ENCODE data around the gene LYPD3.

The LYPD3 gene

DNA sequence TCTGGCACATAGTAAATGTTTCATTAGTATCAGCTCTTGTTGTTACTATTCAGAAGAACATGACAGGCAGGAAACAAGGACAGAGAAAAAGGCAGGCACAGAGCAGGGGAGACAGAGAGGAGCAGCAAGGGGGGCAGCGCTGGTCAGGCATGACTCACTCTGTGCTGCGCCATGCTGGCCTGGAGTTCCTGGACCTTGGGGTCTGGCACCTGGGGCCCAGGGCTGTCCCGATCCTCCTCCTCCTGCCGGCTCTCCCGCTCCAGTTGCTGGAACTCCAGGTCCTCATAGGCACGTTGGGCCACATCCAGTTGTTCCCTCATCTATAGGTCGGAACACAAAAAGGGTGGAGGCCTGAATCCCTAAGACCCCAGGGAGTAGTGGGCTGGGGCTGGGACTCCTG is 31.6 kb upstream of the LYPD3 start:
- Mint-ChIP-seq H3K27ac (no peak overlapping the region), H3K36me3 (peaks cover 46% of the 10 kb centered on the region), H3K4me1 (peaks cover 11% of the 10 kb centered on the region), H3K4me3 (no peak overlapping the region), H3K9me3 (no peaks in the 10 kb centered on the region)
- no peak for ATAC-seq
- DNase-seq (ENCODE audit: low spot score in 2 of 2): no peak

DNA sequence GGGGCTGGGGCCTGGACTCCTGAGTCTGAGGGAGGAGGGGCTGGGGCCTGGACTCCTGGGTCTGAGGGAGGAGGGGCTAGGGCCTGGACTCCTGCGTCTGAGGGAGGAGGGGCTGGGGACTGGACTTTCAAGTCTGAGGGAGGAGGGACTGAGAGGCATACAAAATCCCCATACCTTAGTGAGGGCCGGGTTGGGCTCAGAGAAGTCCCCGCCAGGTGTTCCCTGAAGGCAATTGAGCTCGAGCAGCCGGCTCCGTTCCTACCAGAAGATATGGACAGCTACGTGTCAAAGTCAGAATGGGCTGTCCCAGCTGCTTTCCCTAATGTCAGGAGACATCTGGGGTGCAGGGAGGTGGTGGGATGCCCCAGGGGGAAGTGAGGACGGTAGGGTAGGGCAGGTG is 29.7 kb upstream of the LYPD3 start:
- no peak for ATAC-seq
- peaks cover 11% of the 10 kb centered on the region for H3K4me1 Mint-ChIP-seq
- peaks cover 45% of the 10 kb centered on the region for H3K36me3 Mint-ChIP-seq

DNA sequence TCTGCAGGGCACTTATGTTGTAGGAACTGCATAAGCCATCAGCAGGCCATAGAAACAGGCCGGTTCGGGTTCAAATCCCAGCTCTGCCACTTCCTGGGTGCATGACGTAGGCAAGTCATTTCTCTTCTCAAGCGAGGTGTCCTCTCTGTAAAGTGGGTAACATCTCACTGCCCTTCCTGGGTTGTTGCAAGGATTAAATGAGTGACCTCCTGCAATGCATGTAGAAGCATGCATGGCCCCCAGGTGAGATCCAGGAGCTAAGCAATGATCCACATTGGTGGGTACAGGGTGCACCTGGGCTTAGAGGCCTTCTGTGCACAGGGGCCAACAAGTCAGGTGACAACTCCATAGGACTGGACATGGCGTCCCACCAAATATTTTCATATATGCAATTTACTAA is 25.4 kb upstream of the LYPD3 start:
- DNase-seq (ENCODE audit: low spot score in 2 of 2) (no peak), ATAC-seq (no peak)
- no peak overlapping the region for H3K4me3 Mint-ChIP-seq
- H3K4me1 Mint-ChIP-seq: no peaks in the 10 kb centered on the region
- no peak overlapping the region for H3K27ac Mint-ChIP-seq
- H3K9me3 Mint-ChIP-seq: no peaks in the 10 kb centered on the region
- peaks cover 16% of the 10 kb centered on the region for H3K36me3 Mint-ChIP-seq

More for the DNA sequence above, 29.7 kb upstream of the LYPD3 start:
- H3K4me3 Mint-ChIP-seq: no peak overlapping the region
- H3K9me3 Mint-ChIP-seq: no peaks in the 10 kb centered on the region
- no peak for DNase-seq (ENCODE audit: low spot score in 2 of 2)
- H3K27ac Mint-ChIP-seq: no peak overlapping the region

DNA sequence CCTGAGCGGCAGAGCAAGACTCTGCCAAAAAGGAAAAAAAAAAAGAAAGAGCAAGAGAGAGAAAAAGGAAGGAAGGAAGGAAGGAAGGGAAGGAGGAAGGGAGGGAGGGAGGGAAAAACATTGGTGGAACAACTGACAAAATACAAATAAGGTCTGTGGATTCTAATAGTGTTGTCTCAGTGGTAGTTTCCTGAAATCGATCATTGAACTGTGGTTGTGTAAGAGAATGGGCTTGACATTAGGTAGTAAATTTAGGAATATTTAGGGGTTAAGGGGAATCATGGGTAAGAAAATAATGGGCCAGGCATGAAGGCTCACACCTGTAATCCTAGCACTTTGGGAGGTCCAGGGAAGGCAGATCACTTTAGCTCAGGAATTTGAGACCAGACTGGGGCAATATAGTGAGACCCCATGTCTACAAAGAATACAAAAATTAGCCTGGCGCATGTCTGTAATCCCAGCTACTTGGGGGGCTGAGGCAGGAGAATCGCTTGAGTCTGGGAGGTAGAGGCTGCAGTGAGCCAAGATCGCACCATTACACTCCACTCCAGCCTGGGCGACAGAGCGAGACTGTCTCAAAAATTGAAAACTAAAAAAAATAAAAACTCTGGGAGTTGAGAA is 24.7 kb upstream of the LYPD3 start:
- ATAC-seq: no peak
- Mint-ChIP-seq H3K4me1 (no peaks in the 10 kb centered on the region), H3K9me3 (no peaks in the 10 kb centered on the region), H3K27ac (no peak overlapping the region), H3K4me3 (no peak overlapping the region), H3K36me3 (peaks cover 10% of the 10 kb centered on the region)
- no peak for DNase-seq (ENCODE audit: low spot score in 2 of 2)

DNA sequence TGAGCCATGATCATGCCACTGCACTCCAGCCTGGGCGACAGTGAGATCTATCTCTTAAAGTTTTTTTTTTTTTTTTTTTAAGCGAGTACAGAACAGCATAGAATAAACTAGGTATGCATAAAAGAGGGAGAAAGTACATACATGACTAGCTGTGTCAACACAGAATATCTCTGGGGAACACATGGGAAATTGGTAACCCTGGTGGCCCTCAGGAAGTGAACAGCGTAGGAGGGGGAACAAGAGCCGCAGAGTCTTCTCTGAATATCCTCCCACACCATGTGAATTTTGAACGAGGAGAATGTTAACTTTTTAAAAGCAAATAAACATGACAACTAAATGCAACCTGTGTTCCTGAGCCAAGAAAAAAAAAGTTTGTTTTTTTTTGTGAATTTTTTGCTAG is 23.9 kb upstream of the LYPD3 start:
- H3K27ac Mint-ChIP-seq: no peak overlapping the region

DNA sequence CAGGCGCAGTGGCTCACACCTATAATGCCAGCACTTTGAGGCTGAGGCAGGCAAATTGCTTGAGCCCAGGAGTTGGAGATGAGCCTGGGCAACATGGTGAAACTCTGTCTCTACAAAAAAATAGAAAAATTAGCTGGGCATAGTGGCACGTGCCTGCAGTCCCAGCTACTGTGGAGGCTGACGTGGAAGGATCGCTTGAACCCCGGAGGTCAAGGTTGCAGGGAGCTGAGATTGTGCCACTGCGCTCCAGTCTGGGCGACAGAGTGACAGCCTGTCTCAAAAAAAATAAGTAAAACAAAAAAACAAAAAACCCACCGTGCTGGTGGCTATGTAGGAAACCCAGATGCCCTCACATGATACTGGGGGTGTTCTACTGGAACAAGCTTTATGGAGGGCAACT is 22.8 kb upstream of the LYPD3 start:
- Mint-ChIP-seq H3K4me3 (no peak overlapping the region), H3K9me3 (no peaks in the 10 kb centered on the region), H3K36me3 (no peaks in the 10 kb centered on the region), H3K27ac (no peak overlapping the region), H3K4me1 (no peaks in the 10 kb centered on the region)
- DNase-seq (ENCODE audit: low spot score in 2 of 2) (no peak), ATAC-seq (no peak)

More for the DNA sequence above, 23.9 kb upstream of the LYPD3 start:
- no peaks in the 10 kb centered on the region for H3K4me1 Mint-ChIP-seq
- no peak for DNase-seq (ENCODE audit: low spot score in 2 of 2)
- no peaks in the 10 kb centered on the region for H3K9me3 Mint-ChIP-seq
- no peak overlapping the region for H3K4me3 Mint-ChIP-seq
- no peak for ATAC-seq
- peaks cover 3% of the 10 kb centered on the region for H3K36me3 Mint-ChIP-seq

DNA sequence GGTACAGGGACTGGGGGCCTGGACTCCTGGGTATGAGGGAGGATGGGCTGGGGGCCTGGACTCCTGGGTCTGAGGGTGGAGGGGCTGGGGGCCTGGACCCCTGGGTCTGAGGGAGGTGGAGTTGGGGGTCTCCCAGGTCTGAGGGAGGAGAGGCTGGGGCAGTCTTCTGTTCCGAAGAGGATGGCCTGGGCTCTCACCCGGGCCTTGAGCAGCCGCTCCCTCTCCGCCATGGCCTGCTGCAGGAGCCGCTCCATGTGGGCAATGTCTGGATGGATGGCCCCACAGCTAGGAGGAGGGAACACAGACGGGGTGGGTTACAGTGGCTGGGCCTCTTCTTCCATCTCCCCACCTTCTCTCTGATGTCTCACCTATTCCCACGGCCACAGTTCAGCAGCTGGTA is 21.0 kb upstream of the LYPD3 start:
- DNase-seq (ENCODE audit: low spot score in 2 of 2): no peak
- Mint-ChIP-seq H3K4me3 (no peak overlapping the region), H3K4me1 (no peaks in the 10 kb centered on the region), H3K36me3 (no peaks in the 10 kb centered on the region), H3K27ac (no peak overlapping the region), H3K9me3 (no peaks in the 10 kb centered on the region)
- ATAC-seq: no peak

DNA sequence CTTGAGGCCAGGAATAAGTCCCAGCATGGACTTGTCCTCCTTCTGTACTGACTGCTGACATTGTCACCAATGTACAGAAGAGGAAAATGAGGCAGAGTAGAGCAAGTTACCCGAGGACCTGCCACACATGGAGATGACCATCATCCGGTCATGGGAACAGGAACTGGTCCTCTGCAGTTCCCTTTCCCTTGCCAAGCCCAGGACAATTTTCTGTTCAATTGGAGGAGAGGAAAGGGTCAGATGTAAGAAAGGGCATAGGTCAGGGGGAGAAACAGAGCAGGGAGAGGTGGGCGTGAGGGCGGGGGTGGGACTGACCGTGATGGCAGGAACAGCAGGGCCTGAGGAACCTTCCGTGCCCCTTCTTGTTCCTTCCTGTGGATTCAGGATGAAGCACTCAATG is 20.5 kb upstream of the LYPD3 start:
- H3K4me3 Mint-ChIP-seq: no peak overlapping the region
- no peaks in the 10 kb centered on the region for H3K9me3 Mint-ChIP-seq
- no peaks in the 10 kb centered on the region for H3K36me3 Mint-ChIP-seq
- DNase-seq (ENCODE audit: low spot score in 2 of 2): no peak
- H3K27ac Mint-ChIP-seq: no peak overlapping the region
- no peaks in the 10 kb centered on the region for H3K4me1 Mint-ChIP-seq
- no peak for ATAC-seq

DNA sequence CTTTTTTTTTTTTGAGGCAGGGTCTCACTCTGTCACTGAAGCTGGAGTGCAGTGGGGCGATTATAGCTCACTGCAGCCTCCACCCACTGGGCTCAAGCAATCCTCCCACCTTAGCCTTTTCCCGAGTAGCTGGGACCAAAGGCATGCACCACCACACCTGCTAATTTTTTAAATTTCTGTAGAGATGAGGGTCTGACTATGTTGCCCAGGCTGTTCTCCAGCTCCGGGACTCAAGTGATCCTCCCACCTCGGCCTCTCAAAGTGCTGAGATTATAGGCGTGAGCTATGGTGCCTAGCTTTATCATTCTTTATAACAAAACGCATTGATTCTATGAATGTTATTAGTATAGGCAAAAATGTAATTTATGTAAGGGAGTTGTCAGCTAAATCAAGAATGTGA is 17.9 kb upstream of the LYPD3 start:
- ATAC-seq: no peak
- H3K4me1 Mint-ChIP-seq: no peaks in the 10 kb centered on the region
- DNase-seq (ENCODE audit: low spot score in 2 of 2): no peak
- no peak overlapping the region for H3K27ac Mint-ChIP-seq
- no peak overlapping the region for H3K4me3 Mint-ChIP-seq
- H3K9me3 Mint-ChIP-seq: no peaks in the 10 kb centered on the region
- no peaks in the 10 kb centered on the region for H3K36me3 Mint-ChIP-seq

DNA sequence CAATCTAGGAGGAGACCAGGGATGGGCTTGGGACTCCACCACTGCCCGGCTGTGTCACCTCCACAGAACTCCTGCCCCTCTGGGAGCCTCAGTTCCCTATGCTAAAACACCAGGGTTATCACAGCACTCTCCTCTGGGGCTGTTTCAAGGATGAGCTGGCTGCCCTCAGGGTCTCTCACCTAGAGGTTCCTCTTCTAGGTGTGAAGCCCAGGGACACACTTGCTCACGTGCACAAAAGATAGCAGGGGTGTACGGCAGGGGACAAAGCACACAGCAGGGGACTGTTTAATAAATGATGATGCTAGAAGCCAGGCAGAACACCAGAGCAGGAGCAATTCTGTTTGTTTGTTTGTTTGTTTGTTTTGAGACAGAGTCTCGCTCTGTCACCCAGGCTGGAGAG is 16.8 kb upstream of the LYPD3 start:
- DNase-seq (ENCODE audit: low spot score in 2 of 2) (no peak), ATAC-seq (no peak)
- H3K4me3 Mint-ChIP-seq: no peak overlapping the region
- no peaks in the 10 kb centered on the region for H3K9me3 Mint-ChIP-seq
- peaks cover 4% of the 10 kb centered on the region for H3K36me3 Mint-ChIP-seq
- H3K27ac Mint-ChIP-seq: no peak overlapping the region
- H3K4me1 Mint-ChIP-seq: no peaks in the 10 kb centered on the region

DNA sequence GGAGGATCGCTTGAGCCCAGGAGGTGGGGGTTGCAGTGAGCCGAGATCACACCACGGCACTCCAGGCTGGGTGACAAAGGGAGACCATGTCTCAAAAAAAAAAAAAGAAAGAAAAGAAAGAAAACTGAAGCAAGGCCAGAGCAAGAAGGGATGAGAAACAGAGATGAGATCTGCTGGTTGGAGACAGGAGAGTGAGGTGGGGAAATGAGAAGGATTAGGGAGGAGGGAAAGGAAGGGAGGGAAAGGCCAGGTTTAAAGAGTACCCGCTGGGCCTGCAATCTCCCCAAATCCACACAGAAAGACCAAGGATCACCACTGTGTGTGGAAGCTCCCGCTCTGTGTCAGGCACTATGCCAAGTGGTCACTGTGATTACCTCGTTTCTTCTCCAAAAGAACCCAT is 16.3 kb upstream of the LYPD3 start:
- Mint-ChIP-seq H3K27ac (no peak overlapping the region), H3K4me1 (no peaks in the 10 kb centered on the region), H3K9me3 (no peaks in the 10 kb centered on the region), H3K4me3 (no peak overlapping the region), H3K36me3 (peaks cover 7% of the 10 kb centered on the region)
- DNase-seq (ENCODE audit: low spot score in 2 of 2) (no peak), ATAC-seq (no peak)

DNA sequence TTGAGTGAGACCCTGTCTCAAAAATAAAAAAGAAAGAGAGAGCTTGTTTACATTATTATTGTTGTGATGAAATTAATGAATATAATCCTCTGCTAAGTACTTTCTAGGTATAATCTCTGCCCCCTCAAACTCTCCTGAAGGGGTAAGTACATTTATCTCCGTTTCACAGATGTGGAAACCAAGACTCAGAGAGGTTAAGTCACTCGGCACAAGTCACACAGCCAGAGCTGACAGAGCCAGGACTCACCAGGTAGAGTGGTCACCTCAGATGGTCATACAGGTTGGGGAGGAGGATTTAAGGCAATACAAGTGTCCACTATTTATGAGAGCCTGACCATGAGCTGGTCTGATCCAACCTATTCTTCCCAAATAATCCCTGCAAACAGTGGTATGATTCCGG is 15.2 kb upstream of the LYPD3 start:
- no peaks in the 10 kb centered on the region for H3K9me3 Mint-ChIP-seq
- ATAC-seq (no peak), DNase-seq (ENCODE audit: low spot score in 2 of 2) (no peak)
- peaks cover 7% of the 10 kb centered on the region for H3K4me1 Mint-ChIP-seq
- no peak overlapping the region for H3K27ac Mint-ChIP-seq
- peaks cover 7% of the 10 kb centered on the region for H3K36me3 Mint-ChIP-seq
- H3K4me3 Mint-ChIP-seq: no peak overlapping the region

DNA sequence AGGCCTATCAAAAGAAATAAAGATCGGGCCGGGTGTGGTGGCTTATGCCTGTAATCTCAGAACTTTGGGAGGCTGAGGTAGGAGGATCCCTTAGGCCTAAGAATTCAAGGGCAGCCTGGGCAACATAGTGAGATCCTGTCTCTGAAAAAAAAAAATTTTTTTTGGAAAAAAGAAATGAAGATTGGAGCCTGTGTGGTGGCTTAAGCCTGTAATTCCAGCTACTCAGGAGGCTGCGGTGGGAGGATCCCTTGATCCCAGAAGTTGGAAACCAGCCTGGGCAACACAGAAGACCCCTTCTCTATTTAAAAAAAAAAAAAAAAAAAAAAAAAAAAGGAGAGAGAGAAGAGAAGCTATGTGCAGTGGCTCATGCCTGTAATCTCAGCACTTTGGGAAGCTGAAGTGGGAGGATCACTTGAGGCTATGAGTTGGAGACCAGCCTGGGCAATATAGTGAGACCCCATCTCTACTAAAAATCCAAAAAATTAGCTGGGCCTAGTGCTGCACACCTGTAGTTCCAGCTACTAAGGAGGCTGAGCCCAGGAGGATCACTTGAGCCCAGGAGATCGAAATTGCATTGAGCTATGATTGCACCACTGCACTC is 14.7 kb upstream of the LYPD3 start:
- no peak for ATAC-seq
- H3K27ac Mint-ChIP-seq: no peak overlapping the region
- no peak for DNase-seq (ENCODE audit: low spot score in 2 of 2)
- peaks cover 7% of the 10 kb centered on the region for H3K36me3 Mint-ChIP-seq
- no peaks in the 10 kb centered on the region for H3K9me3 Mint-ChIP-seq
- H3K4me3 Mint-ChIP-seq: no peak overlapping the region
- H3K4me1 Mint-ChIP-seq: peaks cover 12% of the 10 kb centered on the region

DNA sequence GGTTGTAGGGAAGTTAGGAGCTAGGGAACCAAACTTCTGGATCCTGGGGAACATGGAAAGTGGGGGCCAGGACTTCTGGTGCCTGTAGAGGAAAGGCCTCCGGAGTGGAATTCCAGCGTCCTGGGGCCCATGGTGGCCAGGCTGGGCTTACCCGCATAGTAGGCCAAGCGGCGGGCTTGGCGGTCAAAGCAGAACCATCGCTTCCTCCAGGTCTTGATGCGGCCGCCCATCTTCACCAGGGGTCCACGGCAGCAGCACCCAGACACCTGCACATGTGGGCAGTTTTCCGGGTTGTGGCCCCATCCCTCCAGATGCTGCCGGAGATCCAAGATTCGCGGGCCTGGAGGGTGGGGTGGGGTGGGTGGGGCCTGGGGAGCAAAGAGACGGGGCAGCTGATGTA is 13.8 kb upstream of the LYPD3 start:
- Mint-ChIP-seq H3K36me3 (peaks cover 7% of the 10 kb centered on the region), H3K9me3 (no peaks in the 10 kb centered on the region), H3K4me3 (no peak overlapping the region), H3K4me1 (peaks cover 14% of the 10 kb centered on the region), H3K27ac (peak overlapping the region; percentile 36)
- DNase-seq (ENCODE audit: low spot score in 2 of 2) (no peak), ATAC-seq (no peak)

DNA sequence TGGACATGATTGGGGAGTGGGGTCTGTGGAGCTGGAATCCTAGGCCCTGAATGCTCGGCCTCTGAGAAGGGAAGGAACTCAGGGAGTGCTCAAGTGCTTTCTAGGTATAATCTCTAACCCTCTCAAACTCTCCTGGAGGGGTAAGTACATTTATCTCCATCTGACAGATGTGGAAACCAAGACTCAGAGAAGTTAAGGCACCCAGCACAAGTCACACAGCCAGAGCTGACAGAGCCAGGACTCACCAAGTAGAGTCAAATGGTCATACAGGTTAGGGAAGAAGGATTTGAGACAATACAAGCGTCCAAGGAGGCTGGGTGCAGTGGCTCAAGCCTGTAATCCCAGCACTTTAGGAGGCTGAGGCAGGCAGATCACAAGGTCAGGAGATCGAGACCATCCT is 12.9 kb upstream of the LYPD3 start:
- Mint-ChIP-seq H3K27ac (peak overlapping the region; percentile 36), H3K4me3 (no peak overlapping the region), H3K4me1 (peaks cover 14% of the 10 kb centered on the region), H3K9me3 (no peaks in the 10 kb centered on the region), H3K36me3 (peaks cover 7% of the 10 kb centered on the region)
- no peak for ATAC-seq
- no peak for DNase-seq (ENCODE audit: low spot score in 2 of 2)

DNA sequence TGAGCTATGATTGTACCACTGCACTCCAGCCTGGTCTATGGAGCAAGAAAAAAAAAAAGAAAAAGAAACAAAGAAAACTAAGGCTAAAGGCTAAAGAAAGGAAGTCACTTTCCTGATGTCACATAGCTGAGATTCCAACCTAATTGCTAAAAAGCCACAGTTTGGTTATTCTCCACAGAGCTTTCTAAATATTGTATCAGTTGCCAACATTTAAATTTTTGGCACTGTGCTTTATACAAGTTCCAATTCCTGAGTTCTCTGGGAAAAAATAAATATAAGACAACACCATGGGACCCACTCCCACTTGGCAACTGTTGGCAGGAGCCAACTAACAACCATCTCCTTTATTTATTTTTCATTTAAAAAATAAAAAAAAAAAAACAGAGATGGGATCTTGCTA is 11.2 kb upstream of the LYPD3 start:
- H3K27ac Mint-ChIP-seq: no peak overlapping the region
- peaks cover 7% of the 10 kb centered on the region for H3K36me3 Mint-ChIP-seq
- no peak overlapping the region for H3K4me3 Mint-ChIP-seq
- H3K4me1 Mint-ChIP-seq: peaks cover 14% of the 10 kb centered on the region
- no peak for DNase-seq (ENCODE audit: low spot score in 2 of 2)
- no peak for ATAC-seq
- no peaks in the 10 kb centered on the region for H3K9me3 Mint-ChIP-seq

All from stimulated activated effector memory CD8-positive, alpha-beta T cell treated with anti-CD3 and anti-CD28 coated beads, Interleukin-12 subunit alpha, Interleukin-12 subunit beta, amount 100 ng/mL, for 72 hours (primary cell).